HG03097 (cell line): ENCODE data around the gene PRPF8.

Experiments used
- ATAC-seq: cut with Tn5 transposase; IDR thresholded peaks from one replicate; pipeline ENCODE4 v1.9.1; 2021; ENCODE audit not compliant: unreplicated experiment, low FRiP score

PRPF8 gene

DNA sequence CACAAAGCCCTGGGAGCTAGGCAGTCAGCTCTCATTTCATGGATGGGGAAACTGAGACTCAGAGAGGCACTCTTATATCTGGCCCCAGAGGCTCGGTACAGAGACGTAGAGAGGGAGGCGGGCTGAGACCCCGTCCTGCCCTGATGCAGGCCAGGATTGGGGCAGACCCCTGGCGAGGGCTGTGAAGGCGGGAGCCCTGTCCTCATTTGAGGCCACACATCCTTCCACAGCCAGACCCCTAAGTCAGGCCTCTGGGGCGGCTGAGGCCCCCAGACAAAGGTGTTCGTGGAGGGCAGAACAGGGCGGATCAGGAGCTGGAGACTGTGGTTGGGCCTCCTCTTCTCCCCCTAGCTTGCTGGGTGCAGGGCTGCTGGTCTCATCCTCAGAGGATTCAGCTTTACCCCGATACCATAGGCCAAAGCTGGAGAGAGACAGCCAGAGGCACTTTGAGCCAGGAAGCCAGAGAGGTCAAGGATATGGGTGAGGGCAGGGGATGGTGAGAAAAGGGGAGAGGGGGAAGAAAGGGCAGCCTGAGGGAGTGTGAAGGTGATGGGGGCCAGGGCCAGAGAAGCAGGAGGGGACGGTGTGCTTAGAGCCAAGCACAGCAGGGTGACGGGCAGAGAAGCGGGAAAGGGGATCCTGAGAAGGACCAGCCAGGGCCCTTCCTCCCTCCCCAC is 38.3 kb downstream of the PRPF8 start:
- ATAC-seq = no peak

DNA sequence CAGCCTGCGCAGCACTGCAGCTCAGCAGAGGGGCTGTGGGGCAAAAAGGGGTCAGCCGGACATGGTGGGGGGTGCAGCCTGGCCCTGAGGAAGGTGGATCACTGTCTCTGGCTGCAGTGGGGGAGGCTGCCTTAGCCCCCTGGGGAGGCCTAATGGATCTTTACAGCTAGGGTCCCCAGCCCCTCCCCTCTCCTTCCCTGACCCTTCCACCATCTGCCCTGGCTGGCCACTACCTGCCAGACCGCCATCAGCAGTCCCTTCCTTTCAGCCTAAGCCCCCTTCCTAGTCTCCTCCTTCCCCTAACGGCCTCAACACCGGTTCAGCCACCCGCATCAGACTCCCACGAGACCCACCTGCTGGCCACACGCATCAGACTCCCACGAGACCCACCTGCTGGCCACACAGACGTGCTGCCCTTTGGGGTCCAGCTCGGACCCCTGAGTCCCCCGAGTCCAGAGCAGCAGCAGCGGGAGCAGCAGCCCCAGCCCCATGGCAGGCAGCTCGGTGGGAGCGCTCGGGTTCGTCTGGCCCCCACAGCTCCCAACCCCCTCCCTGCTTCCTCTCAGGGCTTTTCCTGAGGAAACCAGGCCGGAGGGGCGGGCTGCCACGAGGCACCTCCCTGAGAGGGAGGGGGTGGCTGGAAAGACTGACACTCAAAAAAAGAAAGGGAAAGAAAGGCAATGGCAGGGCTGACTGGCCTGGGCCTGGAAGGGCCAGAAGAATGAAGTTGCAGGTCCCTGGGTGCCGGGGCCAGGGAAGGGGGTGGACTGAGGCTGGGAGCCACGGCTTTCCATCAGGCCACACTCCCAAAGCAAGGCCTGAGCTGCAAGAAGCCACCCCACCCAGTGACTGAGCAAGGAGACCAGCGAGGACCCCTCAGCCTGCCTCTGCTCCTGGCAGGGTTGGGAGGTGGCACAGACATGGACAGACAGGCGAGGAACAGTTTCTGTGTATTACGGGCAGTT is 39.2 kb downstream of the PRPF8 start, which contains the start of gene SCARF1:
Gene SCARF1 (minus strand): TSS at position 526 of the 965 bp plus-strand sequence. CDS start 35 bp downstream, at position 491.
- ATAC-seq = no peak

DNA sequence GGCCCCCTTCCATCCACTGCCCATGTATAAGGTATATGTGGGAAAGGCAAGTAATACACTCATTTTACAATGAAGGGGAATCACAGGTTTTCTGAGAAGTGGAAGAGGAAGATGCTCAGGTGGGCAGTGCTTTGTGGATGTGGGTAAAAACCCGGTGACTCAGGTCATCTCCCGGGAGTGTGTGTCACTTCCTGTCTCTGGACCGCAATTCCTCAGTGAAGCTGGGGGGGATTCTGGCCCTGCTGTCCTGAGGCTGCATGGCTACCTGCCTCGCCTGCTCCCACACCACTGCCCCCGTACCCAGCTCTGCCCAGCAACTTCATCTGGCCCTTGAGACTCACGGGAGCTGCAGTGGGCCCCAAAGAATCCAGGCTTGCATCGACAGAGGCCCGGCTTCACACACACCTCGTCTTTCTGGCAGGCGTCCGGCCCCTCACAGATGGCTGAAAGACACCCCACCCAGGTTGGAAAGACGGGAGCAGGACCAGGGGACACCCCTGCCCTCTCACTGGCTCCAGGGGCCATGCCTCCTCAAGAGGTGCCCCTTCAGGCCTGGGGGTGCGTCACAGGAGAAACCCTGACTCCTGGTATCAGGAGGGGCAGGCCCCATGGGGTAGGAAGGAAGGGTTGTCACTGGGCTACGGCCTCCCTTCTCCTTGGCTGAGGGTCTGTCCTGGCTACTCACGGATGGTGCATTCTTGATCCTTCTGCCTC is 40.0 kb downstream of the PRPF8 start:
- ATAC-seq = peak; percentile 26

DNA sequence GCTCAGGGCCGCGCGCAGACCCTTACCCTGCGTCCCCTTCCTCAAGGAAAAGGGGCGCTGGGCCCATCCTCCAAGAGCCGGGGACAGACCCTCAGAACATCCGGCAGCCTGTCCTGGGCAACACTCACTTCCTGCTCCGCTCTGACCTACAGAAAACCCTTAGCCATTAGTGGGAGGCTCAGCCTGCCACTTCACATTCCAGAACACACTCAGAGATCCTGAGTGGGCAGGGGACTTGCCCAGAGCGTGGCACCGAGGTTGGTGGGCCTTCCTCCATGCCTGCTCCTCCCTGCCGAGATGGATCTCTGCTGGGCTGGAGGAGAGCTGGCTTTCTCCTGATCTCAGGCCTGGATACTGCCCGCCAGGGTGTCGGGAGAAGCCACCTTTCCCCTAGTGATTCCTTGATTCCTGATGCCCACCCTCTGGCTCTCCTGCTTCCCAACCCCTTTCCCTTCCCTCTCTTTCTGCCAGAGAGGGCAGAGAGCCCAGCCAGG is 40.6 kb downstream of the PRPF8 start:
- no peak for ATAC-seq

GRCh38 chr17:1643293-1643998 is 41.2 kb downstream of the PRPF8 start:
- no peak for ATAC-seq

DNA sequence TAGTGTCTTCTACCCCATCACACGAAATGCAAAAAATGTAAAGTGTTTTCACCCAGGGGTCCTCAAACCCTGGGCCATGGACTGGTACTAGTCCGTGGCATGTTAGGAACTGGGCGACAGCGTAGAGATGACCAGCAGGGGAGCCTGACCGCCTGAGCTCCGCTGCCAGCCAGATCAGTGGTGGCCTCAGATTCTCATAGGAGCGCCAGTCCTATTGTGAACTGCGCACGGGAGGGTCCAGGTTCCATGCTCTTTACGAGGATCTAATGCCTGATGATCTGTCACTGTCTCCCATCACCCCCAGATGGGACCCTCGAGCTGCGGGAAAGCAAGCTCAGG is 43.6 kb downstream of the PRPF8 start:
- ATAC-seq = no peak

DNA sequence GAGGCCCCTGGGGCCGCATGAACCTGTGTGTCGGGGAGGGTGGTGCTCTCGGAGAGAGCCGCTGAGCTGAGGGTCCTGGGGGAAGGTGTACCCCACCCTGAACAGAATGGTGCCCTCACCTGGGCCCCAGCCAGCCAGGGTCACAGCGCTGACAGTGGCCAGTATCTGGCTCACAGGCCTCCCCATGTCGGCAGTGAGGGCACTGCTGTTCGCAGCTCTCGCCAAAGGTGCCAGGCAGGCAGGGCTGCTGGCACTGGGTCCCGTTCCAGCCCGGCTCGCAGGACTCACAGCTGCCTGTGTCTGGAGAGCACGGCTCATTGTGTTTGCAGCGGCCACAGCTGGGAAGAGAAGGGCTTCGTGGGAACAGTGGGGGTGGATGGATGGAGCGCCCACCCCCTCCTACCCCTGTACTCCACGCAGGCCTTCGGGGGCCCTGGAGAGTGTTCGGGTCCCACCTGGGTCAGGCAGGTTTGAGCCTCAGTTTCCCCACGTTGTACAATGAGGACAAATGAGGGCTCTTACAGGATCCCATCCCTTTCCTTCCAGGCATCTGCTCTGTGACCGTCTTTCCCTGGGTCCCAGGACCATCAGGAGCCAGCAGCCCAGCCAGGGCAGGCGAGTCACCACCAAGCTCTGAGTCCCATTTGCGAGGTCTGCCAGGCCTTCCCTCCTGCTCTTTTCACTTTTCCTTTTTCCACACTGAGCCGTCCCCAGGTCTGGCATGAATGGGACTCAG is 44.2 kb downstream of the PRPF8 start:
- ATAC-seq = no peak

DNA sequence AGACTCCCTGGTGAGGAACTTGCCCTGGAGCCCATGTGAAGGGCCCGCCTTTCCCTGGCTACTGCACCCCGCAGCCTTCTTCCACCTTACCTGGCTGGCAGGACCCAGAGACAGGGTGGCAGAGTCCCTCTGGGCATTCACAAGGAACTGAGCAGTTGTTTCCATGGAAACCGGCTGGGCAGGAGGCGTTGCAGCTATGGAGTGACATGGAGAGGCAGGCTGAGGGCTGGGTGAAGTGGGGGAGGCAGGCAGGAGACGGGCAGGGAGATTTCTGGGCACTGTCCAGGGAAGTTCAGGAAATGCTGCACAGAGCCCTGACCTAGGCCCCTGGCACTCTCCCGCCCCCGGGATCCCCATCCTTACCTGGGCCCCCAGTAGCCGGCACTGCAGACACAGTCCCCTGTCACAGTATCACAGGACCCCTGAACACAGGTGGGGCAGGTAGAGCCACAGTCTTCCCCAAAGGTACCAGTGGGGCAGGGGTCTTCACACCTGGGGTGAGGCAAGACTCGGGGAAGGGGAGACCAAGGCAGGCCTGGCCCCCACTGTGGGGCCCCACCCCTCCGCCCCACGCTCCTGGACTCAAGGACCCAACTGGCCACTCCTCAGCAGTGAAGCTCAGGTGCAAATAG is 45.0 kb downstream of the PRPF8 start:
- ATAC-seq = no peak

- no peak for ATAC-seq
These were observed 45.9 kb downstream of the PRPF8 start for GRCh38 chr17:1638624-1639300.

GRCh38 chr17:1638171-1638590 is 46.5 kb downstream of the PRPF8 start:
- ATAC-seq = no peak

DNA sequence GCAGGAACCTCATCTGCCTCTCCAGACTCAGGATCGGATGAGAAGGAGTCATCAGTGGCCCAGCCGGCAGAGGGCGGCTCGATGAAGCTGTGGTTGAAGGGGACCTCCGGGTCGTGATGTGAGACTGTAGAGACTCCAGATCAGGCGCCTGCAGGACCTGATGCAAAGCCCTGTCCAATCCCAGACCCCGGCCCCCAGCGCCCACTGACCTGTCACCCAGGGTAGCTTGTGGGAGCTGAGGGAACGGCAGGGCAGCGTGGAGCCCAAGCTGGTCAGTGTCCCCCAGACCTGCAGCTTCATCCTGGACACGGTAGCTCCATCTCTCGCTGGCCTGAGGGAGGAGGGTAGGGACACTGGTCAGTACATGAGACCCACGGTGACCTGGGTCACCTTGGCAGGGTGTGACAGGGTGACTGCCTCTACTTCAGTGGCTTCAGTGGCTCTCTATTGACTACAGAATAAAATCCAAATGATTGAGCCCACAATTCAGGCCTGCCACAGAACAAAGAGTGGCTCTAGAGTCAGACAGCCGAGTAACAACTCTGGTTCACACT is 47.9 kb downstream of the PRPF8 start:
- ATAC-seq = no peak

DNA sequence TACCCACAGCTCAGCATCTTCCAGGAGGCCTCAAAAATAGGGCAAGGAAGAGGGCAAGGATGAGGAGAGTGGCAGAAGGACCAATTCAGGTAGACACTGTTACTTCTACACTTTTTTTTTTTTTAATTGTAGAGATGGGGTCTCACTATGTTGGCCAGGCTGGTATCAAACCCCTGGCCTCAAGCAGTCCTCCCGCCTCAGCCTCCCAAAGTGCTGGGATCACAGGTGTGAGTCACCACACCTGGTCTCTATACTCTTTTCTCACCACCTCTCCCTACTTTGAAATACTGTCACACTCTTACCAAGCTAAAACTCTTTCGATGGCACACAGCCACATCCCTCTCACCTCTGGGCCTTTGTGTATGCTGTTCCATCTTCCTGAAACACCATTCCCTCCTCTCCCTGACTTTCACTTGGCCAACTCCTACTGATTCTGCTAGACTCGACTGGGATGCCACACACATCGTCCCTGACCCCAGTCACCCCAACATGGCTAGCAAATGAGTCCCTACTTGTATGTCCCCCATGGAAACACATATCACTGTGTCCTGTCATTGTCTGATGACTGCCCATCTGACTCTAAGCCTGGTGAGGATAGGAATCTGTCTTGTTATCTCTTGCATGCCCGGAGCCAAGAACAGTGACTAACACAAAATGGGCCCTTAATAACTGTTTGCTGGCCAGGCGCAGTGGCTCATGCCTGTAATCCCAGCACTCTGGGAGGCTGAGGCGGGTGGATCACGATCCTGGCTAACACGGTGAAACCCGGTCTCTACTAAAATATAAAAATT is 48.8 kb downstream of the PRPF8 start:
- ATAC-seq = no peak

DNA sequence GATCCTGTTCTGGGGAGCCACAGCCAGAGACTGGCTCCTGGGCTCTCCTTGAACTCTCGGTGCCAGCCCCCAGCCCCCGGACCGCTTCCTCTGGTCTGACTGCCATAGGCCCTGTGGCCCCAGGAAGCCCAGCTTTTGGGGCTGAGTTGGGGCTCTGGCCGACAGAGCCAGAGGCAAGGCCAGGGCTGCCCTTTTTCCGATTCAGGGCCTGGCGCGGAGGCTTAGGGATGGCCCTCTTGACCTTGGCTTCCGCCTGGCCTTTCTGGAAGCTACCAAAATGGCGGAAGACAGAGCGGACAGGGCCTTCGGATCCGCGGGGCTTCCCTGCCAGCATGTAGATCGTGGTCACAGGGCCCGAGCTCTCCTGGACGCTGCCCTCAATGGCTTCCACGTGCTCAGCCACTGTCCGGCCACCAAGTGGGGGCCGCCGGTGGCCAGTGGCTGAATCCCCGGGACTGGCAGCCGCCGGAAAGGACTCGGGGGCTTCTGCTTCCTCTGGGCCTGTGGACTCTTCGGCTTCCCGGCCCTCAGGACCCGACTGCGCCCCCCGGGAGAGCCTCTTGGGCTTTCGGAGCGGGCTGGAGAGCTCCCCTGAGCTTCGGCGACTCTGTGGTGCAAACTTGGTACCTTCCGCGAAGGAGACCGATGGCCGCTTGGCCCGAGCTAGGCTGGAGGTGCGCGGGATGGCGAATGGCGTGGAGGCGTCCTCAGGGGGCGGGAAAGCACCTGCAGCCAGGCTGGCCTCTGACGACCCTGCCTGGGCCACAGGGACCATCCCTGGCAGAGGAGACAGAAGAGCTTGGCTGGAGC is 49.6 kb downstream of the PRPF8 start:
- ATAC-seq = no peak

- ATAC-seq = no peak
These were observed 54.0 kb downstream of the PRPF8 start for GRCh38 chr17:1630662-1631061.

- no peak for ATAC-seq
These were observed 55.0 kb downstream of the PRPF8 start for GRCh38 chr17:1629504-1630310.
